LNCaP clone FGC (cell line): Measurements from ENCODE around the gene PRSS38.

Experiments
- DNase-seq: peaks from one replicate; pipeline ENCODE4 v3.0.0-alpha.2; 2011; ENCODE audit warnings: low read depth
- H3K4me3 ChIP-seq: 2 replicates; pipeline ENCODE4 v1.5.1; 2011; ENCODE audit warnings: mild to moderate bottlenecking, low read depth, low read length, control low read depth
- TF ChIP-seq, protein P1 (sequence below): IDR thresholded peaks from 2 replicates; pipeline ENCODE4 v1.5.1; 2012; ENCODE audit warnings: mild to moderate bottlenecking; ENCODE audit not compliant: control insufficient read depth, insufficient read depth; ENCODE audit errors: extremely low read depth

PRSS38 gene

DNA sequence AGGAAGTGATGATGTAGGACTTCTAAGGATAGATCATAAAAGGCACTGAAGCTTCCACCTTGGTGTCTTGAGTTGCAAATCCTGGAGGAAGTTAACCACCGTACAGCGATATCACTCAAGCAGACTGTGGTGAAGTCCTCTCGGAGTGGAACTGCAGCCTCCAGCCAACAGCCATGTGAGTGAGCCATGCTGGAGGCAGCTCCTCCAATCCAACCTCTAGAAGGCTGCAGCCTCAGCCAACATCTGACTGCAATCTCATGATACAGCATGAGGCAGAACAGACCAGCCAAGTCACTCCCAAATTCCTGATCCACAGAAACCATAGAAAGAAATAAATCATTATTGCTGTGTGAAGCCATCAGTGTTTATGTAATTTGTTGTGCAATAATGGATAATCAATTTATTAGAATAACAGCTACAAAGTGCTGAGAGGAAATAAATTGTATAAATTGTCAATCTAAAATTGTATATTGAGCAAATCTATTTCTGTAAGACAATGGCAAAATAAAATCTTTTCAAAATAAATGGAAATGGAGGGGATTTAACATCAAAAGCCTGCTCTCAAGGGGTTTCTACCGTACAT, 65.0 kb downstream of the PRSS38 start:
- TF ChIP-seq, protein P1, sequence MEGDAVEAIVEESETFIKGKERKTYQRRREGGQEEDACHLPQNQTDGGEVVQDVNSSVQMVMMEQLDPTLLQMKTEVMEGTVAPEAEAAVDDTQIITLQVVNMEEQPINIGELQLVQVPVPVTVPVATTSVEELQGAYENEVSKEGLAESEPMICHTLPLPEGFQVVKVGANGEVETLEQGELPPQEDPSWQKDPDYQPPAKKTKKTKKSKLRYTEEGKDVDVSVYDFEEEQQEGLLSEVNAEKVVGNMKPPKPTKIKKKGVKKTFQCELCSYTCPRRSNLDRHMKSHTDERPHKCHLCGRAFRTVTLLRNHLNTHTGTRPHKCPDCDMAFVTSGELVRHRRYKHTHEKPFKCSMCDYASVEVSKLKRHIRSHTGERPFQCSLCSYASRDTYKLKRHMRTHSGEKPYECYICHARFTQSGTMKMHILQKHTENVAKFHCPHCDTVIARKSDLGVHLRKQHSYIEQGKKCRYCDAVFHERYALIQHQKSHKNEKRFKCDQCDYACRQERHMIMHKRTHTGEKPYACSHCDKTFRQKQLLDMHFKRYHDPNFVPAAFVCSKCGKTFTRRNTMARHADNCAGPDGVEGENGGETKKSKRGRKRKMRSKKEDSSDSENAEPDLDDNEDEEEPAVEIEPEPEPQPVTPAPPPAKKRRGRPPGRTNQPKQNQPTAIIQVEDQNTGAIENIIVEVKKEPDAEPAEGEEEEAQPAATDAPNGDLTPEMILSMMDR: no peak
- no peak for DNase-seq
- H3K4me3 ChIP-seq: no peak overlapping the region

DNA sequence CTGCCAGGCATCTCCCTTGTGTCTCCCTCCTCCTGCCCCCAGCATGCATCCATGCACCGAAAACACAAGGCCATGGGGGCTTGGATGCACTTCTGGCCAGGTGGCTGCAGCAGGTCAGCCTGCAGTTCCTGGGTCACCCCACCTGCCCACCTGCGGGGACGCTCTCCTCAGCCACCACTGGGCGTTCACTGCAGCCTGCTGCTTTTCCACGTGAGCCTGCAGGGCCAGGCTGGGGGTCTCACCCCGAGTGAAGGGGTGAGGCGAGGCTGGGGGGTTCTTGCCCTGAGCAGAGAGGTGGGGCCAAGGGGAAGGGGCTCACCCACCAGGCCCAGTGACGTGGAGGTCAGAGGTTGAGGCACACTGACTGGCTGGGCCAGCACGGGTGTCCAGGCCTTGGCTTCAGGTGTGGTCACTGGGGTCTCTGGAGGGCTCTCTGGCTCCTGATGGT, 67.6 kb downstream of the PRSS38 start:
- DNase-seq: no peak
- TF ChIP-seq, protein P1: no peak
- no peak overlapping the region for H3K4me3 ChIP-seq

DNA sequence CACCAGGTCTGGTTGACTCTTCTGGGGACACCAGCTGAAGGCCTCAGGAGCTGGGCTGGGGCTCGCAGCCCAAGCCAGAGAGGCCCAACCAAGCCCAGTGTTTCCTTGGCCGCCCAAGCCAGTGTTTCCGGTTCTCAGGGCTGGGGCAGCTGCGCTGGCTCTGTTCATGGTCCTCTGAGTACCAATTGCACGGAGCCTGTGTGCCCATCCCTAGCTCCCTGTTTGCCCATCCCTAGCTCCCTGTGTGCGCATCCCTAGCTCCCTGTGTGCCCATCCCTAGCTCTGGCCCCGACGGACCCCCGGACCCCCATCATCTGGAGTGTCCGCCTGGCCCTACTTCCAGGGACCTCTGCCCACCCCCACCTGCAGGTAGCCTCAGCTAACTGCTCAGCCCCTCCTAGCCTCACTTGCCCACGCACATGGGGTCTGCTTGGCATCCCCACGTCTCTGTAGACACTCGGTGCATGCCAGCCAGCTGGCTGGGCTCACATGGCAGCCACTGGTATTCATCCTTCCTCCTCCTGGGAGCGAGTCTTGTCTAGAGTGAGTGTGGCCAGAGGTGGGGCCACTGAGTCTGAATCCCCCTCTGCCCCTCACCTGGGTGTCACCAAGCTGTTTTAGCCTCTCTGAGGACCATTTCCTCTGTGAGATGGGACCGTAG, 68.3 kb downstream of the PRSS38 start:
- no peak for DNase-seq
- H3K4me3 ChIP-seq: no peak overlapping the region
- TF ChIP-seq, protein P1: no peak

DNA sequence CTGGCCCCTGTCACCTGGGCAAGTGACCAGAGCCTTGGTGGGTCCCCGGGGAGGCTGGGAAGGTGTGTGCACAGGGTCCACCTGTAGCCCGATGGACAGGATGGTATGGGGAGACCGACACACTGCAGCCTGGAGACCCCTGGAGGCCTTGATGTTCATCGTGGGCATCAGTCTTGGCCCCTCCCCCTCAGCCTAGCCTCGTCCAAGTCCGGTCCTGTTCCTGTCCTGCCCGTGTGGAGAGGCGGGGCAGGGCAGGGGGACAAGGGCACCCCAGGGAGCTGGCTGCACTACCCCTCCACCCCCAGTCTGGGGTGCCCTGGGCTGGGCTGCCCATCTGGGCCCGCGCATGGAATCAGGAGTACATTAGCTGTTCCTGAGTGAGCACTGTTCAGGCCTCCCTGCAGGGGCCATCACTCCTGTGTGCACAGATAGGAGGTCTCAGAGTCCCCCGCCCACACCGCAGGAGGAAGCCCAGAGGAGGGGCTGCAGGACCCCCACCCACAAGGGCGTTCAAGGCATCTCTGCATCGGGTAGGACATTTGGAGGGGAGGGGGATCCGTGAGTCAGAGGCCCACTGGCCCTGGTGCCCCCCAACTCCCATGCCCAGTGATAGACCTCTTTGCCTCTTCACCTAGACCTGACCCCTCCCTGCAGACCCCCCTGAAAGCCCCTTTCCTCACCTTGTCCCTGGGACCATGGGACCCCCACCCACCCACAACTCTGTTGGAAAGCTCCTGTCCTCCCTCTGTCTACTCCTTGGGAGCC, 69.1 kb downstream of the PRSS38 start:
- no peak for DNase-seq
- H3K4me3 ChIP-seq: no peak overlapping the region
- TF ChIP-seq, protein P1: no peak

DNA sequence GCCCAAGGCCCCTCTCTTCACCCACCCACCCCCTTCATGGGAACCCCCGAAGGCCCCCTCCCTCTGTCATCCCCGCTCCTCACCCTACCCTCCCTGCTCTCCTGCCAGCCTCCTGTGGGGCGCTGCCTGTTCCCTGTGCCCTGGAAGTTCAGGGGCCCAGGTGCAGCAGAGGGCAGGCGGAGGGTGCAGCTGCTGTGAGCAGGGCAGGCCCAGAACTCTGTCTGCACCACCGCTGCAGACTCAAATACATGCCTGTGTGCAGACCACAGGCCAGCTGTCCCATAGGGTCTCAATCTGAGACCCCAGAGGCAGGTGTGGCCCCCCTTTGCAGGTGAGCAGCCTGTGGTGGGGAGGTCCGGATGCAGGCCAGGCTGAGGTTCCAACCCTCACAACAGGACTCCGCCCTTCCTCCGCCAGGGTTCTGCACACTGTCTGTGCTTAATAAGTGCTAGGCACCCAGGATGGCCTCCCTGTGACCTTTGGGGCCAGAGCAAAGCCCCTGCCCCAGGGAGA, 69.7 kb downstream of the PRSS38 start:
- no peak for DNase-seq
- TF ChIP-seq, protein P1: no peak
- no peak overlapping the region for H3K4me3 ChIP-seq

DNA sequence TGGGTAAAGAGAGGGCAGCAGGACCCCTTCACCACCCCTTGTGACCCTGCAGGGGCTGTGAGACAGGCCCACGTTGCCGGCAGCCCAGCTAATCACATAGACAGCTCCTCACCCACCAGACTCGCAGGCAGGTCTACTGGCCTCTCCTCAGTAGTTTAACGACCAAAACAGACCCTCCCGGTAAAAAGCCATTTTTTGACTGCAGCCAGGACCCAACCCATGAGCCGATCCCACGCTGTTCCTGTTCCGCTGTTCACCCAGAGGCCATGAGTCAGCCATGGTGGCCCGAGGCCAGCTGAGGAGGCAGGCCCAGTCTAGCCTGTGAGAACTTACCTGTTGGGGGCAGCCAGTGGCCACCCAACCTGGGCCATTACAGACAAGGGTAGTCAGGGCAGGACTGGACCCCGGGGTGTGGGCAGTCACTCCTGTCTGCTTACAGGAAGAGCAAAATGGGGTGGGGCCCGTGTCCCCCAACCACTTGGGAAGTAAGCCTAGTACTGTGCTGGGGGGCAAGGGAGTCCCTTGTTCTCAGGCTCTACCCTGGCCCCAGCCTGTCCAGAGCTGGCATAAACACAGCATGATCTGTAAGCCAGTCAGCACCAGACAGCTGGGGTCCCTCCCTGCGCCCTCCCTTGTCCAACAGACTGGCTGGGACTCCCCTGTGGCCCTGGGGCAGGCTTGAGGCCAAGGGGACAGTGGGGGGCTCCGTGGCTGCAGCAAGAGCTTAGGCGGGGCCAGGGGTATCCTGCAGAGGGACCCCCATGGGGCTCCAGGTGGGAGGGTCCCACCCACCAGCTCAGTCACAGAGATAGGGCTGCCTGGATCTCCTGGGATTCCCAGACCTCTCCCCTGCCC, 70.4 kb downstream of the PRSS38 start:
- H3K4me3 ChIP-seq: no peak overlapping the region
- TF ChIP-seq, protein P1: no peak
- DNase-seq: peak; percentile 14
